Measurements from ENCODE around the gene ARMC5. TPM values are rescaled to one million over a fixed set of nuclear protein-coding genes. Genes with fewer than 3 reads are reported as not detected.
"Not testable (repeated sequence)": the region's sequence is repeated elsewhere in the genome, so short reads cannot be mapped to it uniquely, and the experiment has no call there.

The ARMC5 gene
- total RNA-seq, 1 donor from 2014 or later = 10.5 TPM

- DNase-seq = no peak
- Mint-ChIP-seq H3K4me1 (peaks cover 21% of the 10 kb centered on the region), H3K27me3 (peaks cover 5% of the 10 kb centered on the region), H3K4me3 (no peak overlapping the region), H3K27ac (peak overlapping the region; percentile 20), H3K36me3 (ENCODE audit: low read depth) (no peaks in the 10 kb centered on the region), H3K9me3 (no peaks in the 10 kb centered on the region)
- intact Hi-C loops (cut with micrococcal nuclease) = no loop called here
These were observed 19.8 kb upstream of the ARMC5 start for GRCh38 chr16:31439519-31439918.

GRCh38 chr16:31440516-31441184, 18.7 kb upstream of the ARMC5 start:
- Mint-ChIP-seq H3K4me1 (peaks cover 21% of the 10 kb centered on the region), H3K27ac (no peak overlapping the region), H3K27me3 (peaks cover 5% of the 10 kb centered on the region), H3K9me3 (no peaks in the 10 kb centered on the region), H3K4me3 (no peak overlapping the region), H3K36me3 (ENCODE audit: low read depth) (no peaks in the 10 kb centered on the region)
- no peak for DNase-seq
- intact Hi-C loops (cut with micrococcal nuclease) = loop anchor here (5.0 kb wide), 1 partner anchor 453 kb away; the partner anchor contains the start of gene HSD3B7

- H3K4me1 Mint-ChIP-seq = peaks cover 24% of the 10 kb centered on the region
- intact Hi-C loops (cut with micrococcal nuclease) = loop anchor here (2.0 to 5.0 kb wide), 2 partner anchors 239 to 455 kb away; partner anchors contain the start of genes HSD3B7 and PYCARD
- no peak for DNase-seq
- H3K4me3 Mint-ChIP-seq = peak overlapping the region; percentile 98
- peak overlapping the region; percentile 79 for H3K27ac Mint-ChIP-seq
- no peaks in the 10 kb centered on the region for H3K9me3 Mint-ChIP-seq
- H3K27me3 Mint-ChIP-seq = peaks cover 5% of the 10 kb centered on the region
- peaks cover 3% of the 10 kb centered on the region for H3K36me3 Mint-ChIP-seq (ENCODE audit: low read depth)
These were observed 17.3 kb upstream of the ARMC5 start for GRCh38 chr16:31441956-31442355.

GRCh38 chr16:31445931-31446330, 13.4 kb upstream of the ARMC5 start:
- H3K36me3 Mint-ChIP-seq (ENCODE audit: low read depth); H3K9me3 Mint-ChIP-seq; DNase-seq; intact Hi-C loops (cut with micrococcal nuclease); H3K27me3 Mint-ChIP-seq; H3K4me3 Mint-ChIP-seq; H3K27ac Mint-ChIP-seq: not testable (repeated sequence)
- H3K4me1 Mint-ChIP-seq = peaks cover 11% of the 10 kb centered on the region

GRCh38 chr16:31451201-31451600, 8.1 kb upstream of the ARMC5 start:
- Mint-ChIP-seq H3K9me3 (no peaks in the 10 kb centered on the region), H3K36me3 (ENCODE audit: low read depth) (peaks cover 10% of the 10 kb centered on the region), H3K27me3 (no peaks in the 10 kb centered on the region), H3K27ac (no peak overlapping the region), H3K4me1 (peaks cover 21% of the 10 kb centered on the region), H3K4me3 (no peak overlapping the region)
- no peak for DNase-seq
- intact Hi-C loops (cut with micrococcal nuclease) = loop anchor here (10.0 kb wide), 1 partner anchor 346 kb away; the partner anchor contains the start of gene BCKDK

GRCh38 chr16:31451681-31452351, 7.5 kb upstream of the ARMC5 start:
- Mint-ChIP-seq H3K27me3 (no peaks in the 10 kb centered on the region), H3K27ac (no peak overlapping the region), H3K4me1 (peaks cover 23% of the 10 kb centered on the region), H3K36me3 (ENCODE audit: low read depth) (peaks cover 12% of the 10 kb centered on the region), H3K9me3 (no peaks in the 10 kb centered on the region), H3K4me3 (no peak overlapping the region)
- intact Hi-C loops (cut with micrococcal nuclease) = loop anchor here (10.0 kb wide), 1 partner anchor 347 kb away; the partner anchor contains the start of gene BCKDK
- DNase-seq = peak; percentile 57

- Mint-ChIP-seq H3K36me3 (ENCODE audit: low read depth) (peaks cover 15% of the 10 kb centered on the region), H3K27ac (no peak overlapping the region)
These were observed 6.6 kb upstream of the ARMC5 start for GRCh38 chr16:31452631-31453106.

GRCh38 chr16:31453255-31454204, 5.8 kb upstream of the ARMC5 start:
- Mint-ChIP-seq H3K9me3 (no peaks in the 10 kb centered on the region), H3K27ac (no peak overlapping the region), H3K4me1 (peaks cover 27% of the 10 kb centered on the region), H3K4me3 (no peak overlapping the region), H3K36me3 (ENCODE audit: low read depth) (peaks cover 21% of the 10 kb centered on the region), H3K27me3 (no peaks in the 10 kb centered on the region)
- intact Hi-C loops (cut with micrococcal nuclease) = loop anchor here (10.0 kb wide), 1 partner anchor 349 kb away; the partner anchor contains the start of gene BCKDK
- peak; percentile 55 for DNase-seq

More at GRCh38 chr16:31452631-31453106, 6.6 kb upstream of the ARMC5 start:
- intact Hi-C loops (cut with micrococcal nuclease) = loop anchor here (10.0 kb wide), 1 partner anchor 348 kb away; the partner anchor contains the start of gene BCKDK
- Mint-ChIP-seq H3K4me3 (no peak overlapping the region), H3K27me3 (no peaks in the 10 kb centered on the region), H3K4me1 (peaks cover 23% of the 10 kb centered on the region), H3K9me3 (no peaks in the 10 kb centered on the region)
- peak; percentile 53 for DNase-seq

GRCh38 chr16:31455601-31456314, 3.5 kb upstream of the ARMC5 start:
- Mint-ChIP-seq H3K27me3 (no peaks in the 10 kb centered on the region), H3K4me1 (peaks cover 34% of the 10 kb centered on the region), H3K4me3 (peak overlapping the region; percentile 63), H3K9me3 (no peaks in the 10 kb centered on the region), H3K36me3 (ENCODE audit: low read depth) (peaks cover 21% of the 10 kb centered on the region), H3K27ac (peak overlapping the region; percentile 32)
- intact Hi-C loops (cut with micrococcal nuclease) = loop anchor here (10.0 kb wide), 1 partner anchor 351 kb away; the partner anchor contains the start of gene BCKDK
- peak; percentile 78 for DNase-seq

- peaks cover 34% of the 10 kb centered on the region for H3K4me1 Mint-ChIP-seq
- intact Hi-C loops (cut with micrococcal nuclease) = loop anchor here (10.0 kb wide), 1 partner anchor 352 kb away; the partner anchor contains the start of gene BCKDK
These were observed 2.3 kb upstream of the ARMC5 start for GRCh38 chr16:31456988-31457360.

GRCh38 chr16:31458073-31458843, 1.0 kb upstream of the ARMC5 start:
- intact Hi-C loops (cut with micrococcal nuclease) = loop anchor here (1.0 to 10.0 kb wide), 3 partner anchors 15 to 353 kb away; partner anchors contain the start of gene BCKDK
- Mint-ChIP-seq H3K27me3 (no peaks in the 10 kb centered on the region), H3K9me3 (no peaks in the 10 kb centered on the region), H3K4me3 (peak overlapping the region; percentile 95), H3K27ac (peak overlapping the region; percentile 98), H3K36me3 (ENCODE audit: low read depth) (peaks cover 25% of the 10 kb centered on the region), H3K4me1 (peaks cover 32% of the 10 kb centered on the region)
- peak; percentile 89 for DNase-seq

More at GRCh38 chr16:31456988-31457360, 2.3 kb upstream of the ARMC5 start:
- H3K4me3 Mint-ChIP-seq = peak overlapping the region; percentile 95
- H3K27ac Mint-ChIP-seq = no peak overlapping the region
- H3K9me3 Mint-ChIP-seq = no peaks in the 10 kb centered on the region
- peaks cover 21% of the 10 kb centered on the region for H3K36me3 Mint-ChIP-seq (ENCODE audit: low read depth)
- H3K27me3 Mint-ChIP-seq = no peaks in the 10 kb centered on the region
- no peak for DNase-seq

Measured in activated CD4-positive, alpha-beta T cell treated with anti-CD3 and anti-CD28 coated beads, Interleukin-2, amount 10 ng/mL, durations not matched to agents 24 days and 14 days (primary cell).